OCI-LY7 (cell line): ENCODE results near the gene GMNN. TPM values are rescaled to one million over a fixed set of nuclear protein-coding genes. Genes with fewer than 3 reads are reported as not detected.

Experiments used
- BruUV-seq: library from RNA; stranded (reverse); fragments of 400-500 nt; replicated peaks from 2 replicates; lab custom pipeline; 2021; lab: Mats Ljungman, UMichigan
- CTCF ChIA-PET: fragments of 300-600 bp; sonication (Branson Sonifier 250); formaldehyde crosslinking; loops from one replicate; lab custom pipeline; 2022; ENCODE audit warnings: antibody characterized with exemption; ENCODE audit not compliant: unreplicated experiment; lab: Charles Lee
- POLR2A ChIA-PET: fragments of 300-600 bp; sonication (Branson Sonifier 250); formaldehyde crosslinking; loops from one replicate; lab custom pipeline; 2022; ENCODE audit warnings: antibody characterized with exemption; lab: Charles Lee
- DNase-seq: peaks from one replicate; pipeline ENCODE4 v3.0.0-alpha.2; 2015; ENCODE audit warnings: low spot score
- H2AFZ ChIP-seq: fragments of 200-600 bp; sonication (generic), shearing (Covaris generic); 2 replicates; pipeline ENCODE4 v1.6.1; 2014; ENCODE audit warnings: mild to moderate bottlenecking, antibody characterized with exemption, low read length, moderate library complexity
- H3K27ac ChIP-seq: fragments of 200-600 bp; sonication (generic); 2 replicates; pipeline ENCODE4 v1.5.1; 2014; ENCODE audit warnings: mixed run types, low read depth, mild to moderate bottlenecking, moderate library complexity, low read length, inconsistent platforms; ENCODE audit not compliant: poor library complexity, severe bottlenecking
- H3K36me3 ChIP-seq: fragments of 200-600 bp; sonication (generic); 2 replicates; pipeline ENCODE4 v1.6.1; 2014; ENCODE audit warnings: mild to moderate bottlenecking, antibody characterized with exemption, low read length, moderate library complexity, mixed read lengths; ENCODE audit not compliant: insufficient read depth
- H3K4me1 ChIP-seq: fragments of 200-600 bp; sonication (generic); 2 replicates; pipeline ENCODE4 v1.5.1; 2014; ENCODE audit warnings: mild to moderate bottlenecking, low read length; ENCODE audit not compliant: insufficient read depth, poor library complexity, severe bottlenecking
- H3K4me2 ChIP-seq: fragments of 200-600 bp; sonication (generic); 2 replicates; pipeline ENCODE4 v1.6.1; 2014; ENCODE audit warnings: mild to moderate bottlenecking, low read length
- H3K4me3 ChIP-seq: fragments of 200-600 bp; sonication (generic); 2 replicates; pipeline ENCODE4 v1.5.1; 2014; ENCODE audit warnings: mild to moderate bottlenecking, low read depth, low read length; ENCODE audit not compliant: poor library complexity, severe bottlenecking
- H3K79me2 ChIP-seq: fragments of 200-600 bp; sonication (generic); 2 replicates; pipeline ENCODE4 v1.6.1; 2016; ENCODE audit warnings: low read depth, mild to moderate bottlenecking, low read length, moderate library complexity, mixed read lengths; ENCODE audit not compliant: insufficient read depth
- H3K9me2 ChIP-seq: fragments of 200-600 bp; sonication (generic); 2 replicates; pipeline ENCODE4 v1.6.1; 2016; ENCODE audit warnings: mild to moderate bottlenecking, low read length, mixed read lengths; ENCODE audit not compliant: insufficient read depth
- H3K9me3 ChIP-seq: fragments of 200-600 bp; sonication (generic); 2 replicates; pipeline ENCODE4 v1.6.1; 2014; ENCODE audit warnings: mild to moderate bottlenecking, mixed run types, low read length, mixed read lengths
- H4K20me1 ChIP-seq: fragments of 200-600 bp; sonication (generic); 2 replicates; pipeline ENCODE4 v1.6.1; 2014; ENCODE audit warnings: mild to moderate bottlenecking, antibody characterized with exemption, low read length, moderate library complexity, mixed read lengths; ENCODE audit not compliant: insufficient read depth
- CTCF ChIP-seq: fragments of 200-600 bp; sonication (generic); conservative IDR thresholded peaks from 2 replicates; pipeline ENCODE4 v1.5.1; 2014; ENCODE audit warnings: mild to moderate bottlenecking, antibody characterized with exemption, low read length, moderate library complexity, mixed read lengths
- EZH2phosphoT487 ChIP-seq: fragments of 200-600 bp; sonication (generic); IDR thresholded peaks from 2 replicates; pipeline ENCODE4 v1.6.1; 2018; ENCODE audit warnings: low read depth, borderline replicate concordance, mild to moderate bottlenecking, mixed run types, antibody characterized with exemption, low read length, moderate library complexity, mixed read lengths
- intact Hi-C: fragments of 100-400 bp; cut with micrococcal nuclease; formaldehyde crosslinking; loops from one replicate; pipeline ENCODE4 v1.10.0; 2022; ENCODE audit not compliant: unreplicated experiment
- total RNA-seq, 2 experiments: library from RNA; depleted of rRNA in 1 of 2; stranded (reverse); fragments of >200 nt in 1 of 2; shearing (Covaris generic) in 1 of 2; gene quantifications; 2 replicates each; pipeline ENCODE4 v1.2.3, GENCODE V29; 2014 to 2022

Gene GMNN
- total RNA-seq, 2 experiments from 2014 or later = 101 to 120 TPM

- Histone ChIP-seq H3K79me2 (no peaks in the 10 kb centered on the region), H3K4me3 (no peak overlapping the region), H3K4me1 (no peaks in the 10 kb centered on the region), H2AFZ (no peak overlapping the region), H3K4me2 (no peak overlapping the region), H3K36me3 (peaks cover 15% of the 10 kb centered on the region; the same call in 1 of the 2 replicates), H3K27ac (no peak overlapping the region), H3K9me2 (no peaks in the 10 kb centered on the region), H4K20me1 (no peaks in the 10 kb centered on the region), H3K9me3 (no peaks in the 10 kb centered on the region)
- TF ChIP-seq CTCF (no peak), EZH2phosphoT487 (no peak)
- BruUV-seq = no TSS peak
- intact Hi-C loops = no loop called here
- no peak for DNase-seq
- CTCF ChIA-PET = no interaction called here
- POLR2A ChIA-PET = interaction anchor here (0.5 kb wide), 1 partner anchor 179 kb away, joined by 3 read pairs; no protein-coding TSS in a partner anchor
These were observed 59.1 kb downstream of the GMNN start for GRCh38 chr6:24833711-24834386.

Other genes starting within 250 kb of the GMNN start
- gene KIAA0319, start 128.7 kb upstream of the GMNN start, total RNA-seq (2014; rRNA removed; shearing (Covaris generic)) = 0.46 and 0.50 TPM in 2 replicates
- 0.66 and 0.76 TPM in 2 replicates for gene KIAA0319, start 128.7 kb upstream of the GMNN start, total RNA-seq (2022)
- gene TDP2, start 108.0 kb upstream of the GMNN start, total RNA-seq (2014; rRNA removed; shearing (Covaris generic)) = 22.5 and 27.2 TPM in 2 replicates
- 39.4 and 39.6 TPM in 2 replicates for gene TDP2, start 108.0 kb upstream of the GMNN start, total RNA-seq (2022)
- gene ACOT13, start 107.9 kb upstream of the GMNN start, total RNA-seq (2014; rRNA removed; shearing (Covaris generic)) = 4.1 and 6.7 TPM in 2 replicates
- 16.4 and 19.0 TPM in 2 replicates for gene ACOT13, start 107.9 kb upstream of the GMNN start, total RNA-seq (2022)
- 36.6 and 42.3 TPM in 2 replicates for gene C6orf62, start 55.8 kb upstream of the GMNN start, total RNA-seq (2014; rRNA removed; shearing (Covaris generic))
- 77.4 and 81.2 TPM in 2 replicates for gene C6orf62, start 55.8 kb upstream of the GMNN start, total RNA-seq (2022)
- gene ARMH2, start 24.0 kb downstream of the GMNN start, total RNA-seq (2014; rRNA removed; shearing (Covaris generic)) = not detected in 2 replicates
- gene ARMH2, start 24.0 kb downstream of the GMNN start, total RNA-seq (2022) = not detected in 2 replicates
- gene RIPOR2, start 161.0 kb downstream of the GMNN start, total RNA-seq (2014; rRNA removed; shearing (Covaris generic)) = 18.0 and 18.7 TPM in 2 replicates
- gene RIPOR2, start 161.0 kb downstream of the GMNN start, total RNA-seq (2022) = 28.5 and 28.9 TPM in 2 replicates